ACC112 (cell line): ENCODE data around the gene HDC.

Experiments
- H2AFZ ChIP-seq: fragments of 200-600 bp; sonication (generic); one replicate; pipeline ENCODE4 v1.6.0; 2017; ENCODE audit warnings: antibody characterized with exemption, low read length; ENCODE audit not compliant: unreplicated experiment
- H3K27ac ChIP-seq: fragments of 200-600 bp; sonication (generic); 2 replicates; pipeline ENCODE4 v1.5.1; 2014; ENCODE audit warnings: low read depth, mild to moderate bottlenecking, antibody characterized with exemption, low read length, moderate library complexity
- H3K27me3 ChIP-seq: fragments of 200-600 bp; sonication (generic); 2 replicates; pipeline ENCODE4 v1.6.1; 2014; ENCODE audit warnings: mild to moderate bottlenecking, antibody characterized with exemption, low read length, moderate library complexity, mixed read lengths; ENCODE audit not compliant: insufficient read depth
- H3K36me3 ChIP-seq: fragments of 200-600 bp; sonication (generic); 2 replicates; pipeline ENCODE4 v1.6.1; 2016; ENCODE audit warnings: mild to moderate bottlenecking, antibody characterized with exemption, low read length, moderate library complexity, mixed read lengths; ENCODE audit not compliant: insufficient read depth
- H3K4me1 ChIP-seq: fragments of 200-600 bp; sonication (generic); one replicate; pipeline ENCODE4 v1.6.1; 2016; ENCODE audit warnings: low read length, mixed read lengths; ENCODE audit not compliant: insufficient read depth, unreplicated experiment, control insufficient read depth
- H3K4me3 ChIP-seq: fragments of 200-600 bp; sonication (generic); 2 replicates; pipeline ENCODE4 v1.5.1; 2014; ENCODE audit warnings: mild to moderate bottlenecking, low read depth, low read length
- H3K79me2 ChIP-seq: fragments of 200-600 bp; sonication (generic); one replicate; pipeline ENCODE4 v1.6.0; 2016; ENCODE audit warnings: low read length; ENCODE audit not compliant: control insufficient read depth, unreplicated experiment, insufficient read depth

HDC gene

GRCh38 chr15:50256188-50257041, 9.1 kb downstream of the HDC start:
- H3K4me3 ChIP-seq: no peak overlapping the region
- peaks cover under 1% of the 10 kb centered on the region; the same call in 1 of the 2 replicates for H3K27me3 ChIP-seq
- no peaks in the 10 kb centered on the region for H3K36me3 ChIP-seq
- no peak overlapping the region for H3K27ac ChIP-seq
- H3K79me2 ChIP-seq: no peaks in the 10 kb centered on the region
- H2AFZ ChIP-seq: no peak overlapping the region
- peaks cover 26% of the 10 kb centered on the region for H3K4me1 ChIP-seq

GRCh38 chr15:50252556-50252955, 13.0 kb downstream of the HDC start:
- H2AFZ ChIP-seq: no peak overlapping the region
- no peaks in the 10 kb centered on the region for H3K79me2 ChIP-seq
- peaks cover 6% of the 10 kb centered on the region; the same call in 1 of the 2 replicates for H3K27me3 ChIP-seq
- peaks cover 36% of the 10 kb centered on the region for H3K4me1 ChIP-seq
- no peak overlapping the region for H3K27ac ChIP-seq
- H3K36me3 ChIP-seq: no peaks in the 10 kb centered on the region
- H3K4me3 ChIP-seq: no peak overlapping the region

GRCh38 chr15:50251638-50252182, 13.8 kb downstream of the HDC start:
- H3K27ac ChIP-seq: no peak overlapping the region
- no peaks in the 10 kb centered on the region for H3K36me3 ChIP-seq
- no peak overlapping the region for H3K4me3 ChIP-seq
- H3K79me2 ChIP-seq: no peaks in the 10 kb centered on the region
- no peak overlapping the region for H2AFZ ChIP-seq
- peaks cover 6% of the 10 kb centered on the region; the same call in 1 of the 2 replicates for H3K27me3 ChIP-seq
- peaks cover 28% of the 10 kb centered on the region for H3K4me1 ChIP-seq

- H3K36me3 ChIP-seq: no peaks in the 10 kb centered on the region
- no peak overlapping the region for H3K4me3 ChIP-seq
- H3K27me3 ChIP-seq: peaks cover 6% of the 10 kb centered on the region; the same call in 1 of the 2 replicates
- no peaks in the 10 kb centered on the region for H3K79me2 ChIP-seq
- no peak overlapping the region for H3K27ac ChIP-seq
- H3K4me1 ChIP-seq: peaks cover 20% of the 10 kb centered on the region
- no peak overlapping the region for H2AFZ ChIP-seq
Measured at GRCh38 chr15:50250760-50251394, 14.6 kb downstream of the HDC start.

- Histone ChIP-seq H3K79me2 (no peaks in the 10 kb centered on the region), H3K36me3 (no peaks in the 10 kb centered on the region), H3K4me3 (no peak overlapping the region), H3K27me3 (peaks cover 6% of the 10 kb centered on the region; the same call in 1 of the 2 replicates), H2AFZ (no peak overlapping the region), H3K4me1 (peaks cover 19% of the 10 kb centered on the region), H3K27ac (no peak overlapping the region)
Measured at GRCh38 chr15:50249704-50250103, 15.8 kb downstream of the HDC start.

GRCh38 chr15:50248994-50249582, 16.4 kb downstream of the HDC start:
- H3K27me3 ChIP-seq: peaks cover 6% of the 10 kb centered on the region; the same call in 1 of the 2 replicates
- H2AFZ ChIP-seq: no peak overlapping the region
- peaks cover 19% of the 10 kb centered on the region for H3K4me1 ChIP-seq
- H3K4me3 ChIP-seq: no peak overlapping the region
- no peaks in the 10 kb centered on the region for H3K36me3 ChIP-seq
- no peaks in the 10 kb centered on the region for H3K79me2 ChIP-seq
- no peak overlapping the region for H3K27ac ChIP-seq

GRCh38 chr15:50247819-50248655, 17.5 kb downstream of the HDC start:
- H2AFZ ChIP-seq: peak overlapping the region; percentile 22
- H3K79me2 ChIP-seq: no peaks in the 10 kb centered on the region
- no peak overlapping the region for H3K27ac ChIP-seq

GRCh38 chr15:50246631-50247030, 18.9 kb downstream of the HDC start:
- no peaks in the 10 kb centered on the region for H3K79me2 ChIP-seq
- peaks cover 6% of the 10 kb centered on the region; the same call in 1 of the 2 replicates for H3K27me3 ChIP-seq
- H3K27ac ChIP-seq: no peak overlapping the region
- no peak overlapping the region for H2AFZ ChIP-seq
- H3K4me1 ChIP-seq: peaks cover 19% of the 10 kb centered on the region
- H3K4me3 ChIP-seq: no peak overlapping the region
- no peaks in the 10 kb centered on the region for H3K36me3 ChIP-seq

More at GRCh38 chr15:50247819-50248655, 17.5 kb downstream of the HDC start:
- Histone ChIP-seq H3K27me3 (peaks cover 6% of the 10 kb centered on the region; the same call in 1 of the 2 replicates), H3K4me1 (peaks cover 19% of the 10 kb centered on the region), H3K4me3 (no peak overlapping the region), H3K36me3 (no peaks in the 10 kb centered on the region)

GRCh38 chr15:50244959-50245624, 20.4 kb downstream of the HDC start:
- no peak overlapping the region for H3K27ac ChIP-seq
- no peaks in the 10 kb centered on the region for H3K27me3 ChIP-seq
- no peak overlapping the region for H3K4me3 ChIP-seq
- H2AFZ ChIP-seq: no peak overlapping the region
- peaks cover 18% of the 10 kb centered on the region for H3K4me1 ChIP-seq
- no peaks in the 10 kb centered on the region for H3K36me3 ChIP-seq
- H3K79me2 ChIP-seq: no peaks in the 10 kb centered on the region
